IMR-90 (cell line): Measurements from ENCODE around the gene TBX3. TPM values are rescaled to one million over a fixed set of nuclear protein-coding genes. Genes with fewer than 3 reads are reported as not detected.

Experiments
- ATAC-seq: fragments of 200-7000 bp; cut with Tn5 transposase; 2 replicates; pipeline ENCODE4 v1.9.1; 2020; ENCODE audit warnings: low read depth, mild to moderate bottlenecking, moderate library complexity
- BruUV-seq: library from RNA; stranded (reverse); fragments of 400-500 nt; replicated peaks from 2 replicates; lab custom pipeline; 2021; lab: Mats Ljungman, UMichigan
- CTCF ChIA-PET: fragments of 300-600 bp; formaldehyde crosslinking; extraction: SDS; loops from one replicate; lab custom pipeline; 2021; ENCODE audit warnings: antibody characterized with exemption; lab: Yijun Ruan, JAX
- POLR2A ChIA-PET: fragments of 300-600 bp; sonication (Branson Sonifier 250); formaldehyde crosslinking; loops from one replicate; lab custom pipeline; 2022; ENCODE audit warnings: antibody characterized with exemption; ENCODE audit not compliant: unreplicated experiment; lab: Charles Lee
- DNase-seq: peaks from one replicate; pipeline ENCODE4 v3.0.0; 2013
- H2AFZ ChIP-seq: replicated peaks from 2 replicates; pipeline ENCODE3; 2013; ENCODE audit warnings: low read length, mild to moderate bottlenecking; ENCODE audit not compliant: poor library complexity
- H2AK5ac ChIP-seq: 2 replicates; pipeline ENCODE4 v1.6.1; 2013; ENCODE audit warnings: low read depth, low read length, inconsistent platforms
- H2AK9ac ChIP-seq: replicated peaks from 2 replicates; pipeline ENCODE3; 2013; ENCODE audit warnings: mild to moderate bottlenecking, low read depth, low read length, moderate library complexity; ENCODE audit not compliant: poor library complexity
- H2BK120ac ChIP-seq: 2 replicates; pipeline ENCODE4 v1.6.1; 2013; ENCODE audit warnings: low read depth, low read length, inconsistent platforms
- H2BK15ac ChIP-seq: 3 replicates; pipeline ENCODE4 v1.6.1; 2013; ENCODE audit warnings: low read depth, low read length, inconsistent platforms
- H2BK20ac ChIP-seq: 2 replicates; pipeline ENCODE4 v1.6.1; 2013; ENCODE audit warnings: low read depth, mild to moderate bottlenecking, inconsistent platforms, low read length, moderate library complexity
- H2BK5ac ChIP-seq: 2 replicates; pipeline ENCODE4 v1.6.1; 2013; ENCODE audit warnings: mild to moderate bottlenecking, low read depth, low read length, inconsistent platforms; ENCODE audit not compliant: poor library complexity, severe bottlenecking
- H3K14ac ChIP-seq: replicated peaks from 2 replicates; pipeline ENCODE4 v1.6.1; 2013; ENCODE audit warnings: low read depth, low read length, inconsistent platforms
- H3K18ac ChIP-seq: 2 replicates; pipeline ENCODE4 v1.6.1; 2013; ENCODE audit warnings: low read depth, low read length, control low read depth
- H3K23ac ChIP-seq: 2 replicates; pipeline ENCODE4 v1.6.1; 2013; ENCODE audit warnings: low read depth, low read length, inconsistent platforms
- H3K27ac ChIP-seq: 2 replicates; pipeline ENCODE4 v1.5.1; 2013; ENCODE audit warnings: mild to moderate bottlenecking, control low read depth, low read length; ENCODE audit not compliant: insufficient read depth
- H3K27me3 ChIP-seq: 2 replicates; pipeline ENCODE4 v1.6.1; 2013; ENCODE audit warnings: low read length; ENCODE audit not compliant: control insufficient read depth, insufficient read depth
- H3K36me3 ChIP-seq: 2 replicates; pipeline ENCODE4 v1.6.1; 2013; ENCODE audit warnings: low read length, mixed read lengths; ENCODE audit not compliant: control insufficient read depth, insufficient read depth
- H3K4ac ChIP-seq: 2 replicates; pipeline ENCODE4 v1.6.1; 2013; ENCODE audit warnings: low read depth, low read length, inconsistent platforms
- H3K4me1 ChIP-seq: 2 replicates; pipeline ENCODE4 v1.6.1; 2013; ENCODE audit warnings: low read length, mixed read lengths; ENCODE audit not compliant: control insufficient read depth, insufficient read depth
- H3K4me2 ChIP-seq: 2 replicates; pipeline ENCODE4 v1.6.1; 2013; ENCODE audit warnings: low read depth, mild to moderate bottlenecking, control low read depth, low read length, moderate library complexity
- H3K4me3 ChIP-seq: 2 replicates; pipeline ENCODE4 v1.5.1; 2013; ENCODE audit warnings: low read depth, mild to moderate bottlenecking, control low read depth, low read length, moderate library complexity; ENCODE audit not compliant: insufficient read depth
- H3K56ac ChIP-seq: 2 replicates; pipeline ENCODE4 v1.6.1; 2013; ENCODE audit warnings: low read length, inconsistent platforms; ENCODE audit not compliant: insufficient read depth; ENCODE audit errors: extremely low read depth
- H3K79me1 ChIP-seq, 2 experiments: 2 replicates each; pipeline ENCODE4 v1.6.1; 2013; ENCODE audit warnings: low read length in 2 of 2, inconsistent platforms in 1 of 2, low read depth in 1 of 2
- H3K9ac ChIP-seq: 2 replicates; pipeline ENCODE4 v1.6.1; 2013; ENCODE audit warnings: low read depth, low read length, control low read depth
- H3K9me1 ChIP-seq: 2 replicates; pipeline ENCODE4 v1.6.1; 2013; ENCODE audit warnings: low read length, inconsistent platforms; ENCODE audit not compliant: insufficient read depth
- H3K9me3 ChIP-seq: 2 replicates; pipeline ENCODE4 v1.6.1; 2013; ENCODE audit warnings: low read length; ENCODE audit not compliant: control insufficient read depth, insufficient read depth
- H4K20me1 ChIP-seq: 2 replicates; pipeline ENCODE4 v1.6.1; 2013; ENCODE audit warnings: low read length, inconsistent platforms; ENCODE audit not compliant: insufficient read depth
- H4K5ac ChIP-seq: 2 replicates; pipeline ENCODE4 v1.6.1; 2013; ENCODE audit warnings: mild to moderate bottlenecking, low read depth, low read length, control low read depth
- H4K8ac ChIP-seq, 2 experiments: 2 replicates each; pipeline ENCODE4 v1.6.1; 2013; ENCODE audit warnings: low read depth in 2 of 2, low read length in 2 of 2, control low read depth in 1 of 2, inconsistent platforms in 1 of 2
- H4K91ac ChIP-seq: 2 replicates; pipeline ENCODE4 v1.6.1; 2013; ENCODE audit warnings: low read depth, low read length, inconsistent platforms; ENCODE audit not compliant: insufficient read depth
- POLR2A ChIP-seq: IDR thresholded peaks from 2 replicates; pipeline ENCODE4 v1.6.1; 2012; ENCODE audit warnings: mild to moderate bottlenecking, low read depth, low read length
- RFX5 ChIP-seq: IDR thresholded peaks from 2 replicates; pipeline ENCODE4 v1.8.0; 2012; ENCODE audit warnings: low read depth, mild to moderate bottlenecking, low read length, moderate library complexity
- WGBS, 2 experiments: methylation state at CpG; one replicate each; pipeline versions ENCODE4 v1.1.5 to v1.1.7; 2013; ENCODE audit warnings: missing lambda C conversion rate in 2 of 2; ENCODE audit not compliant: insufficient read length in 1 of 2; ENCODE audit errors: extremely low coverage in 2 of 2; 5-methylcytosine and 5-hydroxymethylcytosine counted together
- dilution Hi-C: fragments of 300-500 bp; cut with HindIII; formaldehyde crosslinking; loops from one replicate; pipeline ENCODE4 v1.14.3; 2018; ENCODE audit warnings: low sequenced_read_pairs; ENCODE audit not compliant: unreplicated experiment
- in situ Hi-C: fragments of 300-500 bp; cut with MboI; formaldehyde crosslinking; loops from 3 replicates; pipeline ENCODE4 v1.14.3; 2019; ENCODE audit warnings: low sequenced_read_pairs, inconsistent platforms, mixed read lengths
- intact Hi-C: fragments of 100-400 bp; cut with micrococcal nuclease; formaldehyde crosslinking; loops from 2 replicates; pipeline ENCODE4 v1.10.0; 2022
- polyA plus RNA-seq, 3 experiments: library from polyadenylated mRNA; depleted of rRNA; stranded (reverse); fragments of >200 nt; gene quantifications; 2 replicates each; pipeline ENCODE4 v1.2.3, GENCODE V29; 2012; ENCODE audit warnings: low replicate concordance in 1 of 3
- total RNA-seq: library from RNA; depleted of rRNA; stranded (reverse); fragments of >200 nt; gene quantifications from 2 replicates; pipeline ENCODE4 v1.2.3, GENCODE V29; 2012

TBX3 gene
- total and polyA plus RNA-seq, 2 of the 4 experiments (the other 2 are of a cell fraction) = 15.8 to 44.9 TPM

- H2BK120ac ChIP-seq = peak overlapping the region; percentile 97
- ATAC-seq (no peak), DNase-seq (no peak)
- TF ChIP-seq POLR2A (peak; percentile 32; the same call in 1 of the 2 replicates), RFX5 (no peak)
- peak overlapping the region; percentile 94 for H3K4ac ChIP-seq
- no peaks in the 10 kb centered on the region for H3K27me3 ChIP-seq
- H3K14ac ChIP-seq = peak overlapping the region; percentile 93
- WGBS, 2 experiments = 8% methylated on average over 9 of the region's 41 CpGs; no CpG with 5 or more reads in 1 of the 2 experiments
- peaks cover 40% of the 10 kb centered on the region for H3K4me1 ChIP-seq
- H2AFZ ChIP-seq = peak overlapping the region; percentile 93
- H2AK5ac ChIP-seq = peak overlapping the region; percentile 87
- dilution Hi-C loops = no loop called here
- peak overlapping the region; percentile 76 for H2BK20ac ChIP-seq
- peak overlapping the region; percentile 98 for H2AK9ac ChIP-seq
- peak overlapping the region; percentile 72 for H3K4me2 ChIP-seq
- peak overlapping the region; percentile 79 for H3K18ac ChIP-seq
- peak overlapping the region; percentile 98 for H3K56ac ChIP-seq
- H3K9ac ChIP-seq = peak overlapping the region; percentile 93
- peak overlapping the region; percentile 94 to 98 for H4K8ac ChIP-seq
- H4K5ac ChIP-seq = peak overlapping the region; percentile 91
- peak overlapping the region; percentile 95 for H3K27ac ChIP-seq
- ChIA-PET CTCF (interaction anchor here (0.9 kb wide), 1 partner anchor 17 kb away, joined by 3 read pairs; no protein-coding TSS in a partner anchor), POLR2A (interaction anchor here (1.2 kb wide), 1 partner anchor 126 kb away, joined by 4 read pairs; no protein-coding TSS in a partner anchor)
- peak overlapping the region; percentile 93 for H4K91ac ChIP-seq
- peak overlapping the region; percentile 93 for H2BK5ac ChIP-seq
- H3K9me1 ChIP-seq = peaks cover 4% of the 10 kb centered on the region
- H3K79me1 ChIP-seq = peaks cover 21 to 54% of the 10 kb centered on the region in 2 experiments
- peak overlapping the region; percentile 83; the same call in 2 of the 3 replicates for H2BK15ac ChIP-seq
- no peaks in the 10 kb centered on the region for H3K36me3 ChIP-seq
- BruUV-seq = no TSS peak
- peak overlapping the region; percentile 97 for H3K23ac ChIP-seq
- intact Hi-C loops = no loop called here
- no peak overlapping the region for H3K4me3 ChIP-seq
- in situ Hi-C loops = loop anchor here (5.0 kb wide), 4 partner anchors 75 to 655 kb away; no protein-coding TSS in a partner anchor
- no peaks in the 10 kb centered on the region for H3K9me3 ChIP-seq
- H4K20me1 ChIP-seq = peaks cover 8% of the 10 kb centered on the region
These were observed 3.0 kb upstream of the TBX3 start for GRCh38 chr12:114686773-114687500.
